B cell (primary cell): Measurements from ENCODE around the gene LRP6. TPM values are rescaled to one million over a fixed set of nuclear protein-coding genes. Genes with fewer than 3 reads are reported as not detected.
"Not testable (repeated sequence)": the region's sequence is repeated elsewhere in the genome, so short reads cannot be mapped to it uniquely, and the experiment has no call there.

ENCODE experiments used
- ATAC-seq: fragments of 200-7000 bp; cut with Tn5 transposase; one replicate; pipeline ENCODE4 v1.10.0; 2021; ENCODE audit warnings: low read depth, mild to moderate bottlenecking, moderate number of reproducible peaks, moderate library complexity
- CTCF ChIA-PET: fragments of 350-600 bp; sonication (Branson Sonifier 250); formaldehyde crosslinking; loops from one replicate; lab custom pipeline; 2021; ENCODE audit warnings: antibody characterized with exemption, inconsistent platforms; lab: Charles Lee
- POLR2A ChIA-PET: fragments of 350-600 bp; sonication (Branson Sonifier 250); formaldehyde crosslinking; loops from one replicate; lab custom pipeline; 2021; ENCODE audit warnings: antibody characterized with exemption; lab: Charles Lee
- DNase-seq: peaks from one replicate; pipeline ENCODE4 v3.0.0; 2013
- H2AFZ ChIP-seq: 2 replicates; pipeline ENCODE4 v1.6.1; 2012; ENCODE audit warnings: mild to moderate bottlenecking, low read depth, low read length; ENCODE audit not compliant: insufficient read depth, poor library complexity, severe bottlenecking
- H3K27ac ChIP-seq, 2 donors: 1 replicate in 1 of 2; 2 replicates in 1 of 2; pipeline ENCODE4 v1.5.1; 2012 to 2013; ENCODE audit warnings: low read length in 2 of 2, mild to moderate bottlenecking in 2 of 2, moderate library complexity in 1 of 2
- H3K27me3 ChIP-seq, 4 experiments: fragments of 200-600 bp in 1 of 4; sonication (generic) in 1 of 4; replicated peaks in 1 of 4; 1 replicate in 2 of 4; 2 replicates in 2 of 4; pipeline versions ENCODE4 v1.6.1 to v1.7.0; 2013 to 2016; ENCODE audit warnings: low read length in 3 of 4, mild to moderate bottlenecking in 2 of 4, mixed read lengths in 1 of 4, moderate library complexity in 1 of 4; ENCODE audit not compliant: insufficient read depth in 4 of 4, control insufficient read depth in 3 of 4; ENCODE audit errors: control extremely low read depth in 1 of 4
- H3K36me3 ChIP-seq, 2 experiments: replicated peaks in 1 of 2; 1 replicate in 1 of 2; 2 replicates in 1 of 2; pipeline versions ENCODE4 v1.6.1 to v1.7.1; 2013; ENCODE audit warnings: low read length in 1 of 2; ENCODE audit not compliant: insufficient read depth in 2 of 2, control insufficient read depth in 1 of 2; ENCODE audit errors: control extremely low read depth in 1 of 2, extremely low read depth in 1 of 2
- H3K4me1 ChIP-seq, 2 donors: fragments of 200-600 bp in 1 of 2; sonication (generic) in 1 of 2; 1 replicate in 1 of 2; 2 replicates in 1 of 2; pipeline versions ENCODE4 v1.5.1 to v1.6.1; 2013 to 2017; ENCODE audit warnings: low read length in 2 of 2; ENCODE audit not compliant: control insufficient read depth in 2 of 2, insufficient read depth in 2 of 2
- H3K4me2 ChIP-seq: replicated peaks from 2 replicates; pipeline ENCODE3; 2012; ENCODE audit warnings: mild to moderate bottlenecking, low read depth, low read length; ENCODE audit not compliant: poor library complexity, severe bottlenecking
- H3K4me3 ChIP-seq, 5 experiments: fragments of 200-600 bp in 1 of 5; sonication (generic) in 1 of 5; 1 replicate in 3 of 5; 2 replicates in 2 of 5; pipeline versions ENCODE4 v1.5.1 to v1.7.0; 2011 to 2016; ENCODE audit warnings: low read length in 4 of 5, mild to moderate bottlenecking in 4 of 5, low read depth in 2 of 5, control low read depth in 1 of 5, moderate library complexity in 1 of 5; ENCODE audit not compliant: insufficient read depth in 1 of 5; ENCODE audit errors: control extremely low read depth in 1 of 5, extremely low read depth in 1 of 5
- H3K79me2 ChIP-seq: fragments of 200-600 bp; sonication (generic); one replicate; pipeline ENCODE4 v1.6.0; 2016; ENCODE audit warnings: low read length; ENCODE audit not compliant: control insufficient read depth, insufficient read depth
- H3K9ac ChIP-seq: fragments of 200-600 bp; sonication (generic); 2 replicates; pipeline ENCODE4 v1.6.1; 2017; ENCODE audit warnings: mild to moderate bottlenecking, low read length, moderate library complexity
- H3K9me3 ChIP-seq, 3 donors: one replicate each; pipeline versions ENCODE4 v1.6.1 to v1.7.1; 2013; ENCODE audit warnings: low read length in 2 of 3; ENCODE audit not compliant: control insufficient read depth in 2 of 3, insufficient read depth in 1 of 3; ENCODE audit errors: control extremely low read depth in 1 of 3
- H4K20me1 ChIP-seq: 2 replicates; pipeline ENCODE4 v1.6.0; 2012; ENCODE audit warnings: mild to moderate bottlenecking, low read length; ENCODE audit not compliant: insufficient read depth, control insufficient read depth, poor library complexity, severe bottlenecking
- H3K27ac Mint-ChIP-seq: one replicate; pipeline ENCODE4 v1.8.0; 2021; ENCODE audit warnings: mixed read lengths
- H3K27me3 Mint-ChIP-seq: one replicate; pipeline ENCODE4 v1.8.0; 2021; ENCODE audit warnings: mixed read lengths
- H3K4me1 Mint-ChIP-seq: one replicate; pipeline ENCODE4 v1.8.0; 2021; ENCODE audit warnings: mixed read lengths
- H3K4me3 Mint-ChIP-seq: one replicate; pipeline ENCODE4 v1.8.0; 2021; ENCODE audit warnings: mixed read lengths
- H3K9me3 Mint-ChIP-seq: one replicate; pipeline ENCODE4 v1.8.0; 2022; ENCODE audit warnings: mixed read lengths; ENCODE audit not compliant: insufficient read depth
- CTCF ChIP-seq: fragments of 200-600 bp; IDR thresholded peaks from one replicate; pipeline ENCODE4 v1.8.0; 2022; ENCODE audit warnings: antibody characterized with exemption, mild to moderate bottlenecking
- EZH2 ChIP-seq: IDR thresholded peaks from 2 replicates; pipeline ENCODE4 v1.6.1; 2012; ENCODE audit warnings: borderline replicate concordance, low read depth, mild to moderate bottlenecking, moderate library complexity, low read length; ENCODE audit not compliant: insufficient read depth, poor library complexity, severe bottlenecking
- WGBS: methylation state at CpG from one replicate; pipeline ENCODE4 v1.1.5; 2013; ENCODE audit warnings: missing lambda C conversion rate; ENCODE audit not compliant: insufficient coverage; 5-methylcytosine and 5-hydroxymethylcytosine counted together
- intact Hi-C: fragments of 100-400 bp; cut with micrococcal nuclease; formaldehyde crosslinking; loops from one replicate; pipeline ENCODE4 v1.10.0; 2022
- polyA plus RNA-seq: library from polyadenylated mRNA; depleted of rRNA; stranded (reverse); fragments of >200 nt; gene quantifications from 2 replicates; pipeline ENCODE4 v1.2.3, GENCODE V29; 2012
- total RNA-seq, 2 donors: library from RNA; stranded (reverse); fragments of 120-200 nt in 1 of 2; gene quantifications; 1 replicate in 1 of 2; 2 replicates in 1 of 2; pipeline versions ENCODE4 v1.2.3 to v1.2.4, GENCODE V29; 2013 to 2022

Gene LRP6
- total and polyA plus RNA-seq, 2 donors (not counting 1 experiment from before 2014, with no cell fraction given), result 0.34 to 2.8 TPM

DNA sequence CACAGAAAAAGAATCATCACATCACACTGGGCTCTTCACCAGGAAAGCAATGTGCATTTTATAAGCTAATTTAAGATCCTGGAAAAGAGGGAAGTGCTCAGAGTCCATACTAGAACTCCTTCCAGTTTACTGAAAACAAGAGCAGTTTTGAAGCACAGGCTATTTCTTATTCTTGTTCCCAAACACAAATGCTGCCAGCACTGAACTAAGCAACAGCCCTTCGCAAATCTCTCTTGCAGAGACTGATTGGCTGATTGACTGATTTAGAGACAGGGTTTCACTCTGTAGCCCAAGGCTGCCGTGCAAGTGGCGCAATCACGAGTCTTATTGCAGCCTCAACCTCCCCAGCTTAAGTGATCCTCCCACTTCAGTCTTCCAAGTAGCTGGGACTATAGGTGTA, 151.3 kb downstream of the LRP6 start:
- TF ChIP-seq CTCF (no peak), EZH2 (no peak)
- Histone ChIP-seq H3K27me3 (no peaks in the 10 kb centered on the region), H3K36me3 (no peaks in the 10 kb centered on the region), H3K4me2 (no peak overlapping the region), H2AFZ (no peak overlapping the region), H3K27ac (no peak overlapping the region), H3K9me3 (no peaks in the 10 kb centered on the region), H3K79me2 (no peaks in the 10 kb centered on the region), H3K9ac (no peak overlapping the region), H3K4me1 (no peaks in the 10 kb centered on the region), H3K4me3 (no peak overlapping the region), H4K20me1 (no peaks in the 10 kb centered on the region)
- Mint-ChIP-seq H3K4me1 (no peaks in the 10 kb centered on the region), H3K4me3 (no peak overlapping the region), H3K27me3 (no peaks in the 10 kb centered on the region), H3K27ac (no peak overlapping the region), H3K9me3 (no peaks in the 10 kb centered on the region)
- CTCF ChIA-PET, result no interaction called here
- no peak for ATAC-seq
- POLR2A ChIA-PET, result no interaction called here
- intact Hi-C loops, result no loop called here
- DNase-seq, result no peak
- 86% methylated on average over 1 of the region's 4 CpGs for WGBS

- H3K27me3 ChIP-seq, H3K79me2 ChIP-seq, H3K27ac ChIP-seq, H3K36me3 ChIP-seq, DNase-seq, POLR2A ChIA-PET, H3K4me1 ChIP-seq, H3K4me1 Mint-ChIP-seq, intact Hi-C loops, H3K4me2 ChIP-seq, H4K20me1 ChIP-seq, CTCF ChIA-PET, H3K27me3 Mint-ChIP-seq, ATAC-seq: not testable (repeated sequence)
- Histone ChIP-seq H3K4me3 (peak overlapping the region in 3 of 5 experiments; percentile 4 to 52 (median 36)), H3K9ac (peak overlapping the region; percentile 42), H2AFZ (peak overlapping the region; percentile 22), H3K9me3 (peaks cover 0 to 21% (median 21%) of the 10 kb centered on the region in 3 donors)
- WGBS, result 93% methylated on average over 26 of the region's 37 CpGs
- H3K4me3 Mint-ChIP-seq, result peak overlapping the region; percentile 74
- H3K9me3 Mint-ChIP-seq, result peaks cover 10% of the 10 kb centered on the region
- peak overlapping the region; percentile 38 for H3K27ac Mint-ChIP-seq
Observed at GRCh38 chr12:12110923-12111555, 155.8 kb downstream of the LRP6 start.
